ENCODE results near the gene MT1F. TPM values are rescaled to one million over a fixed set of nuclear protein-coding genes. Genes with fewer than 3 reads are reported as not detected.

MT1F gene
- total RNA-seq, 4 donors from 2014 or later, result 1.7 to 4.6 TPM; not detected in 2

- peak overlapping the region; percentile 61 to 66 for H3K4me3 ChIP-seq
- ATAC-seq, result no peak
Measured at GRCh38 chr16:56683424-56684172, 25.8 kb downstream of the MT1F start.

DNA sequence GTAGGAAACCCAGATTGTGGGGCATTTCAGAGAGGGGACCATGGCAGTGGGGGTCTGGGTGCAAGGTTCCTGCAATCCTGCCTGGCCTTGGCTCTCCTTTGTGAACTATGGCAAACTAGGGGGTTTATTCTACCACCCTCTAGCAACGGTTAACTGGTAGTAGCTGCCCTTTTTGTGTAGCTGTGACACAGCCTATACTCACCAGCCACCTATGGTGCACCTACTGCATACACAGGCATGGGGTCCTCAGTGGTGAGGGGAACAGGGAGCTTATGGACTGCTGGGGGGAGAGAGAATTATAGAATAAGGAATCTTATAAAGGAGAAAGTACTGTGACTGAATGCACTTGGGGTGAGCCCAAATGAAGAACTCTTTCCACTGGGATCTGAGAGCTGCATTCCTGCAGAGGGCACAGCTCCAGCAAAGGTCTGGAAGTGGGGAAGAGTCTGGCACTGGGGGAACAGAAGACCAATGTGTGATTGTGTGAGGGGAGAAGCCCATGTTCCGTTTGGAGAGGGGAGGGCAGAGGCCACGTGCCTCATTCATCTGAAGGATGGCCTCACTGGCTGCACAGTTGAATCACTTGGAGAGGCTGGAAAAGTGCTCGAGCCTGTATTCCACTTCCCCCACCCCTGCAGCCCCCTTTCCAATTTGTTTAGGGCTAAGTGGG is 26.6 kb downstream of the MT1F start:
- Histone ChIP-seq H3K4me3 (peak overlapping the region; percentile 61 to 66), H3K36me3 (no peaks in the 10 kb centered on the region), H3K4me1 (peaks cover 0 to 40% (median 14%) of the 10 kb centered on the region in 3 donors), H3K9me3 (no peaks in the 10 kb centered on the region), H3K27ac (peak overlapping the region in 3 of 4 donors; percentile 48 to 88 (median 59)), H3K27me3 (no peaks in the 10 kb centered on the region)
- ATAC-seq, result no peak
- TF ChIP-seq POLR2AphosphoS5 (IDR thresholded peaks at IDR 0.05), result no peak
- TF ChIP-seq, protein P1, sequence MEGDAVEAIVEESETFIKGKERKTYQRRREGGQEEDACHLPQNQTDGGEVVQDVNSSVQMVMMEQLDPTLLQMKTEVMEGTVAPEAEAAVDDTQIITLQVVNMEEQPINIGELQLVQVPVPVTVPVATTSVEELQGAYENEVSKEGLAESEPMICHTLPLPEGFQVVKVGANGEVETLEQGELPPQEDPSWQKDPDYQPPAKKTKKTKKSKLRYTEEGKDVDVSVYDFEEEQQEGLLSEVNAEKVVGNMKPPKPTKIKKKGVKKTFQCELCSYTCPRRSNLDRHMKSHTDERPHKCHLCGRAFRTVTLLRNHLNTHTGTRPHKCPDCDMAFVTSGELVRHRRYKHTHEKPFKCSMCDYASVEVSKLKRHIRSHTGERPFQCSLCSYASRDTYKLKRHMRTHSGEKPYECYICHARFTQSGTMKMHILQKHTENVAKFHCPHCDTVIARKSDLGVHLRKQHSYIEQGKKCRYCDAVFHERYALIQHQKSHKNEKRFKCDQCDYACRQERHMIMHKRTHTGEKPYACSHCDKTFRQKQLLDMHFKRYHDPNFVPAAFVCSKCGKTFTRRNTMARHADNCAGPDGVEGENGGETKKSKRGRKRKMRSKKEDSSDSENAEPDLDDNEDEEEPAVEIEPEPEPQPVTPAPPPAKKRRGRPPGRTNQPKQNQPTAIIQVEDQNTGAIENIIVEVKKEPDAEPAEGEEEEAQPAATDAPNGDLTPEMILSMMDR (IDR thresholded peaks at IDR 0.05), result no peak
- TF ChIP-seq POLR2A (IDR thresholded peaks at IDR 0.05), result no peak
- TF ChIP-seq EP300 (IDR thresholded peaks at IDR 0.05), result no peak
- 55 to 60% methylated on average over 3 to 4 of the region's 4 CpGs for WGBS, 2 donors (ENCODE audit: low coverage in 1 of 2)

More at GRCh38 chr16:56683424-56684172, 25.8 kb downstream of the MT1F start:
- no peaks in the 10 kb centered on the region for H3K9me3 ChIP-seq
- peaks cover 0 to 40% (median 14%) of the 10 kb centered on the region in 3 donors for H3K4me1 ChIP-seq
- H3K36me3 ChIP-seq, result no peaks in the 10 kb centered on the region
- H3K27ac ChIP-seq, result peak overlapping the region; percentile 4 to 88 (median 55)
- WGBS, 2 donors (ENCODE audit: low coverage in 1 of 2), result 88 to 100% methylated on average over 1 to 2 of the region's 5 CpGs
- no peaks in the 10 kb centered on the region for H3K27me3 ChIP-seq
- no peak for TF ChIP-seq EP300 (IDR thresholded peaks at IDR 0.05)
- no peak for TF ChIP-seq POLR2A (IDR thresholded peaks at IDR 0.05)
- TF ChIP-seq, protein P1 (IDR thresholded peaks at IDR 0.05), result no peak
- TF ChIP-seq POLR2AphosphoS5 (IDR thresholded peaks at IDR 0.05), result no peak

DNA sequence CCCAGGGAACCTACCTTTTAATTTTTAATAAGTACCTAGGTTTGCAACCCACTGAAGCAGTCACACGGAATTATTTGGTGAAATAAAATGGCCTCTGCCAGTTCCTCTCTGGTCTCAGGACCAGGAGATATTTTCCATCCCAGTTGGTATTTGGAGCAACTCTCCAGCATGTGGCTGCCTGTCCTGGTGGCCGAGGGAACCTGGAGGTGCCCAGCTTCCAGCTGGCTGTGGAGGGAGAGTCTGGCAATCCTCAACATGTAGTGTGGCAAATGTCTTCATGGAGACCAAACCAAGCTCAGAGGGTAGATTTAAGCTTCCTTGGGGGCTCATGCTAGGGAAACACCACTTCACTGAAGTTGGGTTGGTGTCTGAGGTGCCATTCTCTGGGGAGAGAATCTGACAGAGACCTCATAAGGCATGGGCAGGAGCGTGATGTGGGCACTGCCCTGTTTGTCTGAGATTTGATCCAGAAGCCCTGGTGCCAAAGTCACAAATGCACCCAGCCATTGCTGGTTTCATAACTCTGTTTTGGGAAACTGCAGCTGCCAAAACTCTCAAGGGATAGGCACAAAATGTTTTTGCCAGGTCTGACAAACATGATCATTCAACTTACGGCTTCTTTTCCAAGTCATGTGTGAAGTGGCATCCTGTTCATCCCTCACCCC is 27.3 kb downstream of the MT1F start:
- Histone ChIP-seq H3K4me1 (peaks cover 0 to 40% (median 14%) of the 10 kb centered on the region in 3 donors), H3K27ac (peak overlapping the region; percentile 20 to 88 (median 54)), H3K36me3 (no peaks in the 10 kb centered on the region), H3K9me3 (no peaks in the 10 kb centered on the region), H3K27me3 (no peaks in the 10 kb centered on the region), H3K4me3 (peak overlapping the region in 1 of 2 donors; percentile 66)
- ATAC-seq, result no peak
- TF ChIP-seq EP300 (IDR thresholded peaks at IDR 0.05) (no peak), POLR2AphosphoS5 (IDR thresholded peaks at IDR 0.05) (peak; percentile 59)
- WGBS, 2 donors (ENCODE audit: low coverage in 1 of 2), result 58 to 62% methylated on average over 2 to 3 of the region's 4 CpGs

DNA sequence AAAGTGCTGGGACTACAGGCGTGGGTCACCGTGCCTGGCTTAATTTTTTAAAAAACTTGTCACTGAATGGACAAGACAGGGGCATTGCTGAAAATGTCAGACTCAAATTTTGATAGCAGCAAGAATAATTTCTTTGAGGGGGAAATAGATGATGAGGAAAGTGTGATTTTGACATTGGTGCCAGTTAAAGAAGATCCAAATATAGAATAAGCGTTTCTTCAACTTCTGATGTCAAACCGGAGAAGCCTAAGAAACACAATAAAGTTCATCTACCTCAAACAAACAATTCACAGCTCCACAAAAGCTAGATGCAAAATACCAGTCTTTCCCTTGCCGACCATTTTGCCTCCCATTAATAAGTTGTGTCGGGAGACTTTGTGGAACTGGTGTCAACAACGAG is 29.0 kb downstream of the MT1F start:
- Histone ChIP-seq H3K27me3 (no peaks in the 10 kb centered on the region), H3K4me3 (no peak overlapping the region), H3K36me3 (no peaks in the 10 kb centered on the region), H3K27ac (no peak overlapping the region), H3K4me1 (peaks cover 0 to 32% (median 7%) of the 10 kb centered on the region in 3 donors), H3K9me3 (no peaks in the 10 kb centered on the region)
- no peak for ATAC-seq
- 75 to 81% methylated on average over 3 to 7 of the region's 7 CpGs for WGBS, 2 donors (ENCODE audit: low coverage in 1 of 2)
- TF ChIP-seq POLR2A (IDR thresholded peaks at IDR 0.05), result no peak
- no peak for TF ChIP-seq POLR2AphosphoS5 (IDR thresholded peaks at IDR 0.05)
- TF ChIP-seq, protein P1 (IDR thresholded peaks at IDR 0.05), result no peak
- no peak for TF ChIP-seq EP300 (IDR thresholded peaks at IDR 0.05)

DNA sequence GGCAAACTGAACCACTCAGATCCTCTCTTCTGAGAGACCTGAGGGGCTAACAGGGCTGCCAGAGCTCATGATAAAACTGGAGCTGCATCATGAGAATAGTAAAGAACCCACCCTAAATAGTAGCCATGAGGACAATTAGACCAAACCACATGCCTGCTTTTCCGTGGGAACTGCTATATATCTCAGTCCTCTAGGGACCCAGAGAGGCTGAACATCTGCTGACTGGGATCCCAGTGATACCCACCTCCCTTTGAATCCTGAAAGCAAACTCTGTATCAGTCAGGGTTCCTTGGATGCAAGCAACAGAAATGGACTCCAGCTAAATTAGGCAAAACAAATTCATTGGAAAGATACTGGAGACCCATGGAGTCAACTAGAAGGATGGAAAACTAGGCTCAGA is 31.0 kb downstream of the MT1F start:
- WGBS, 2 donors (ENCODE audit: low coverage in 1 of 2), result 40% methylated on average over 1 of the region's 1 CpG
- Histone ChIP-seq H3K9me3 (no peaks in the 10 kb centered on the region), H3K4me1 (peaks cover 0 to 17% (median 6%) of the 10 kb centered on the region in 3 donors), H3K36me3 (no peaks in the 10 kb centered on the region), H3K27me3 (no peaks in the 10 kb centered on the region), H3K4me3 (no peak overlapping the region), H3K27ac (no peak overlapping the region)
- TF ChIP-seq POLR2A (IDR thresholded peaks at IDR 0.05) (no peak), POLR2AphosphoS5 (IDR thresholded peaks at IDR 0.05) (no peak), EP300 (IDR thresholded peaks at IDR 0.05) (no peak)
- TF ChIP-seq, protein P1 (IDR thresholded peaks at IDR 0.05), result no peak
- no peak for ATAC-seq

All from gastroesophageal sphincter (tissue), 4 donors.